Activated CD8-positive, alpha-beta memory T cell treated with anti-CD3 and anti-CD28 coated beads, Interleukin-2, amount 10 ng/mL, durations not matched to agents 7 days and 5 days (primary cell): ENCODE results near the gene FER. TPM values are rescaled to one million over a fixed set of nuclear protein-coding genes. Genes with fewer than 3 reads are reported as not detected.
"Not testable (repeated sequence)": the region's sequence is repeated elsewhere in the genome, so short reads cannot be mapped to it uniquely, and the experiment has no call there.

Experiments
- ATAC-seq: fragments of 150-1000 bp; cut with Tn5 transposase; one replicate; pipeline ENCODE4 v1.10.0; 2021; ENCODE audit warnings: moderate library complexity
- CTCF ChIA-PET: fragments of 350-600 bp; sonication (Branson Sonifier 250); formaldehyde crosslinking; loops from one replicate; lab custom pipeline; 2021; ENCODE audit warnings: antibody characterized with exemption; lab: Charles Lee
- DNase-seq: peaks from one replicate; pipeline ENCODE4 v3.0.0-alpha.2; 2020
- H3K27ac Mint-ChIP-seq: one replicate; pipeline ENCODE4 v1.8.0; 2021; ENCODE audit warnings: mild to moderate bottlenecking, mixed read lengths
- H3K27me3 Mint-ChIP-seq: one replicate; pipeline ENCODE4 v1.8.0; 2021; ENCODE audit warnings: mixed read lengths
- H3K36me3 Mint-ChIP-seq: one replicate; pipeline ENCODE4 v1.8.0; 2021; ENCODE audit warnings: mild to moderate bottlenecking, mixed read lengths
- H3K4me1 Mint-ChIP-seq: one replicate; pipeline ENCODE4 v1.8.0; 2021; ENCODE audit warnings: mixed read lengths
- H3K4me3 Mint-ChIP-seq: one replicate; pipeline ENCODE4 v1.8.0; 2021; ENCODE audit warnings: mild to moderate bottlenecking, moderate library complexity, mixed read lengths
- H3K9me3 Mint-ChIP-seq: one replicate; pipeline ENCODE4 v1.8.0; 2022; ENCODE audit warnings: low read depth, mixed read lengths
- total RNA-seq, 2 experiments: library from RNA; stranded (reverse); gene quantifications; one replicate each; pipeline ENCODE4 v1.2.3, GENCODE V29; 2021

FER gene
- total RNA-seq, 2 experiments from 2014 or later = 9.0 to 11.7 TPM

DNA sequence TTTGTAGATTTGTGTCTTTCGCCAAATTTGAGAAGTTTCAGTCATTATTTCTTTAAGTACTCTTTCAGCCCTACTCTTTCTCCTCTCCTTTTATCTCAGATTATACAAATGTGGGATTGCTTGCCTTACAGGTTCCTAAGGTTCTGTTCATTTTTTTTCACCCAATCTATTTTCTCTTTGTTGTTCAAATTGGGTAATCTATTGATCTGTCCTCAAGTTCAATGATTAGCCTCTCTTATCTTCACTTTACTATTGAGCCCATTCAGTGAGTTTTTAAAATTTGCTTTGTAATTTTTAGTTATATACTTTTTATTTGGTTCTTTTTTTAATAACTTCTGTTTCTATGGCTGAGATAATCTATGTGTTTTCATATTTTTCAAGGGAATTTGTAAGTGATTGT lies 282.1 kb downstream of the FER start:
- Mint-ChIP-seq H3K4me1 (no peaks in the 10 kb centered on the region), H3K27ac (no peak overlapping the region), H3K4me3 (no peak overlapping the region), H3K9me3 (no peaks in the 10 kb centered on the region), H3K36me3 (no peaks in the 10 kb centered on the region), H3K27me3 (no peaks in the 10 kb centered on the region)
- ATAC-seq (no peak), DNase-seq (no peak)
- CTCF ChIA-PET = no interaction called here

DNA sequence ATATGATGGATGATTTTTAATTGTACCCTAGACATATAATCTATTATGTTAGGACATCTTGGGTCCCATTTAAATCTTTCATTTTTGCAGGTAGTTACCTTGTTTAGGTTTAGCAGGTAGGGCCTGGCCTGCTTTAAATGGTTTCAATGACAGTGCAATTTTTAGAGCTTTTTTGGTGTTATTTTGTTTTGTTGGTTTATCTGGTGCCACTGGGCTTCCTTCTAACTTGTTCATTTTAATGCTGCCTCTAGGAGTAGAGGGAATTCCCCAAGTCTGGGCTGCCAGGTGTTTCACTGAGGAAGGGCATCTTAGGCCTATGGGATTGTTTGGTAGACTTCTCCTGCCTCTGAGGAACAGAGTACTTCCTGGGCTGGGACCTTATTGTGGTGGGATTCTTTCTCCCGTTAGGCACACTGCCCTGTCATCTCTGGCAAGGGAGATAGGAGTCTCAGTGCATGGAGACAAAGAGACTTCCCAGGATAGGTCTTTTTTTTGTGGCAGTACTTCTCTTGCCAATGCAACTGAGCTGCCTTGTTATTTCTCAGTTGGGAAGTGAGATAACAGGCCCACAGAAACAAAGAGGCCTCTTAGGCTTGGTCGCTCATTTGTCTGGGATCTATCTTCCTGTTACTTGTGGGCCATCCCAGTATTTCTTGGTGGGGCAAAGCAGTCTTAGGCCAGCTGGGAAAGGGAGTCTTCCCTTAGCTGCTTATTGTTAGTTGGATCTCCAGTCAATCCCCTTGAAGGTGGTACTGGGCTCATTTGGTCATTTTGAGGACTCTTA lies 282.9 kb downstream of the FER start:
- no peaks in the 10 kb centered on the region for H3K27me3 Mint-ChIP-seq
- DNase-seq (no peak), ATAC-seq (no peak)
- CTCF ChIA-PET = no interaction called here
- H3K4me1 Mint-ChIP-seq = no peaks in the 10 kb centered on the region
- H3K36me3 Mint-ChIP-seq = no peaks in the 10 kb centered on the region
- no peaks in the 10 kb centered on the region for H3K9me3 Mint-ChIP-seq
- H3K4me3 Mint-ChIP-seq = no peak overlapping the region
- no peak overlapping the region for H3K27ac Mint-ChIP-seq

DNA sequence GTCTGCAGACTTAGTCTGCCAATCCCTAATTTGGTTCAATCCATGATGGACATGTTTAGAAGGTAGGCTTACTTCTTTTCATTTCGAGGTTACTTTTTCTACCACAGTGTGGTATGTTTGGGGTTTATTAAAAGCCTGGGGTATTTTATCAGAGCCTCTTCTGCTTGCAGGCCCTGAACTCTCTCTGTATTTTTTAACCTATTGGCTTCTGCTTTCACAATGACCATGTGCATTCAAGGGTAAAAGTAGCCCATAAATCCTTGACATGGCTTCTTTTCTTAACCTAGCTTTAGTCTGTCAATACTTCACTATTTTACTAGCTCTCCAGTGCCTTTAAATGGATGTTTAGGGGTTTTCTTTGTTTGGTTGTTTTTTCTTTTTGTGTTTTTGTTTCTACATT lies 286.6 kb downstream of the FER start:
- no peak overlapping the region for H3K27ac Mint-ChIP-seq
- no peak for ATAC-seq
- no peaks in the 10 kb centered on the region for H3K36me3 Mint-ChIP-seq
- no peaks in the 10 kb centered on the region for H3K4me1 Mint-ChIP-seq
- no peak for DNase-seq
- CTCF ChIA-PET = no interaction called here
- no peaks in the 10 kb centered on the region for H3K27me3 Mint-ChIP-seq
- H3K9me3 Mint-ChIP-seq = no peaks in the 10 kb centered on the region
- H3K4me3 Mint-ChIP-seq = no peak overlapping the region

DNA sequence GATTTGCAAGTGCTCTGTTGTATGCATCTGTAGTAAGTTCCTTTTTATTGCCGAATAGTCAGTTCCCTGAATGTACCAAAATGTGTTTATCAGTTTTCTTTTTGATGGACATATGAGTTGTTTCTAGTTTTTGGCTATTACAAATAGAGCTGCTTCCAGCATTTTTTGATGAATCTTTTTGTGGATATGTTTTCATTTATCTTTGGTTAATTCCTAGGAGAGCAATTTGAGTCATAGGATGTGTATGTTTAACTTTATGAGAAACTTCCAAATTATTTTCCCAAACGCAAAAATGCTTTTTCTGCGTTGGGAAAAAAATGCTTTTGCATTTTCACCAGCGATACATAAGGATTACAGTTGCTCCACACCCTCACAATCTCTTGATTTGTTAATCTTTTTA lies 287.7 kb downstream of the FER start:
- Mint-ChIP-seq H3K36me3 (no peaks in the 10 kb centered on the region), H3K9me3 (no peaks in the 10 kb centered on the region), H3K4me1 (no peaks in the 10 kb centered on the region), H3K4me3 (no peak overlapping the region), H3K27me3 (no peaks in the 10 kb centered on the region), H3K27ac (no peak overlapping the region)
- DNase-seq = no peak
- CTCF ChIA-PET = interaction anchor here (0.8 kb wide), 1 partner anchor 65 kb away, joined by 3 read pairs; no protein-coding TSS in a partner anchor
- ATAC-seq = no peak

DNA sequence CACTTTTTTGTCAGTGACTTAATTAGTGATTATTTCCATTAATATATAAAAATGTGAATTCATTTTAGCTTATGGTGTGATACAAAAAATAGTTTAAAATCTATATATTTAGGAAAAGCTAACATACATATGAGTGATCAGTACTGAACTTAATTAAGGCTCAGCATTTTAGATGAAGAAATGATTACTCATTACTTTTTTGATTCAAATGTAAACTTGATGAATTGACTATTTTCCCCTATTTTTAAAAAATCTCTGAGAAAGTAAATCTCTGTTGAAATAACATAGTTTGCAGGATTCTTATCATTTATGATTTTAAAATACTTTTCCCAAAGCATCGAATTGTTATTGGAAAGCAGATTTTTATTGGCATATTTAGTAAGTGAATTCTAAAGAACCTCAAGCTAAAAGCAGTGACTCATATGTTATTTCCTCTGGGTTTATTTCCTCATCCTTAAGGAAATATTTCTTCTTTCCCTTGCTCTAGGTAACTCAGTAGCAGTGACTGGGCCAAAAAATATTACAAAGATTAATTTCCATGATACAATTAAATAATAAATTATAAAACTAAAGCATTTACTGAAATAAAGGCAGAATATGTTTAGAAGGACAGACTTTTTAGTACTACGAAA lies 290.6 kb downstream of the FER start:
- CTCF ChIA-PET = no interaction called here
- no peak overlapping the region for H3K27ac Mint-ChIP-seq
- DNase-seq (no peak), ATAC-seq (no peak)
- no peaks in the 10 kb centered on the region for H3K27me3 Mint-ChIP-seq
- no peaks in the 10 kb centered on the region for H3K4me1 Mint-ChIP-seq
- no peaks in the 10 kb centered on the region for H3K36me3 Mint-ChIP-seq
- H3K9me3 Mint-ChIP-seq = no peaks in the 10 kb centered on the region
- no peak overlapping the region for H3K4me3 Mint-ChIP-seq

DNA sequence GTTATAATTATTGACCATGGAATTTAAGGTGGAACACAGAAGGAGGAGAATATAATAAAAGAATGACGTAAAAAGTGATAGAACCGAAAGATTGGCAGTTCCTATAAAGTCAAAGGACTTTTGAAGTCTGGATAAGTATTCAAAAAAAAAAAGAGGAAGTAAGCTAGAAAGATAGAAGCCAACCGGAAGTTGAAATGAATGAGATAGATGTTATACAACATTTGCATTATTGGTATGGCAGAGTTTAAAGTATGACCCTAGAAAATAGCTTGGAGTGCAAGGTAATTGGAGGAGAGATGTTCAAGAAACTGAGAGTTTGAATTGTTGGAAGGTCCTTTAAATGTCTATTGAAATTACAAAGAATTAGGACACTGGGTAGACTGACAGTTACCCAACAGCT lies 293.6 kb downstream of the FER start:
- Mint-ChIP-seq H3K4me1 (no peaks in the 10 kb centered on the region), H3K4me3 (no peak overlapping the region), H3K36me3 (no peaks in the 10 kb centered on the region), H3K27ac (no peak overlapping the region), H3K9me3 (no peaks in the 10 kb centered on the region), H3K27me3 (no peaks in the 10 kb centered on the region)
- CTCF ChIA-PET = no interaction called here
- ATAC-seq = no peak
- DNase-seq = no peak

DNA sequence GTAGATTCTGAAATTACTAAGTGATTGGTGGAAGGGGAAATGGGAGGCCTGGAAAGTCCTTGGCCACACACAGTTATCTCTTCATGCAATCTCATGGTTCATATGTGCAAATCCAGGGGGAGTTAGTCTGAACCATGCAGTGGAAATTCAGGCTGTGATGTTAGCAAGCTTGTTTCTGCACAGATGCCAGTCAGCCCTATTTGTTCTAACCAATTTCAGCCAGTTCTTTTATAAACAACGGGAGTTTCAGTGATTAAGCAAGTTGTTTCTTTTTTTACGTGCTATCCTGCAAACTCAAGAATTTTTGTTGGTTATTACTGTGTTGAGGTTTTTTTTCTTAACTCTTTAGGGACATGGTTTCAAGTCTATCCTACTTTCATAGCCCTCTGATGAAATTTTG lies 298.0 kb downstream of the FER start:
- no peak overlapping the region for H3K27ac Mint-ChIP-seq
- H3K4me1 Mint-ChIP-seq = no peaks in the 10 kb centered on the region
- H3K9me3 Mint-ChIP-seq = no peaks in the 10 kb centered on the region
- H3K27me3 Mint-ChIP-seq = no peaks in the 10 kb centered on the region
- H3K36me3 Mint-ChIP-seq = no peaks in the 10 kb centered on the region
- no peak for DNase-seq
- CTCF ChIA-PET = no interaction called here
- no peak overlapping the region for H3K4me3 Mint-ChIP-seq
- ATAC-seq = no peak

DNA sequence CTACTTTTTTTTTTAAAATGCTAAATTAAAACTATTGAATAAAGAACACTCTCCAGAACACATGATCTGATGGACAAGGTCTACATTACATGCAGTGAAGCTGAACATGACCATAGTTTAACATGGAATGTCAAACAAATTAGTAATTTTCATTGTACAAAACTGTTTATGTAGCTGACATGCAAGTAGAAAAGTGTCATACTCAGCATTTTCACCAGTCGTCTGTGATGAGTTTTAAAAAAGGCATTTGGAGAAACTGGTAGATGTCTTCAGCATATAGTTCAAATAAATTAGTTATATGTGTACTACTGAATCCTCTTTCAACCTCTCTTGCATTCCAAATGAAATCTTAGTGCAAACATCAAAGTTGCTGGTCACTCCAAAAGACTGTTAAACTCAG lies 301.9 kb downstream of the FER start:
- no peak overlapping the region for H3K27ac Mint-ChIP-seq
- no peaks in the 10 kb centered on the region for H3K27me3 Mint-ChIP-seq
- no peak for DNase-seq
- peaks cover 3% of the 10 kb centered on the region for H3K36me3 Mint-ChIP-seq
- CTCF ChIA-PET = no interaction called here
- no peaks in the 10 kb centered on the region for H3K9me3 Mint-ChIP-seq
- no peaks in the 10 kb centered on the region for H3K4me1 Mint-ChIP-seq
- no peak for ATAC-seq
- no peak overlapping the region for H3K4me3 Mint-ChIP-seq

DNA sequence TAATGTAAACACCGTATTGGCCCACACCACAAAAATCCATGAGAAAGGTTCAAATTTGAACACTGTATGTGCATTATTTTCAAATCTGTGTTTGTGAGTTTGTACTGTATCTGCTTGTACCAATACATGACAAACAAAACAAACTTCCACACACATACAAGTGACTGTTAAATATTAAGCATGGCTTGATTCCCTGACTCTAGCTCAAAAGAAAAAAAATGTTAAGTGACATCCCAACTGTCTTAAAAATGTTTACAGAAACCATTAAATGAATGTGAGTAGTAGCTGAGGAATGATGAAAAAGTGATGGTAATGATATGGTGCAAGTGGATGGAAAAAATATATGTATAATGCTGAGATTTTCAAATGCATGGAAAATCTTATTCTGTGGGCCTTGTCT lies 302.6 kb downstream of the FER start:
- ATAC-seq, H3K27ac Mint-ChIP-seq, H3K27me3 Mint-ChIP-seq, H3K9me3 Mint-ChIP-seq, CTCF ChIA-PET, H3K4me1 Mint-ChIP-seq, H3K4me3 Mint-ChIP-seq, H3K36me3 Mint-ChIP-seq, DNase-seq: not testable (repeated sequence)

DNA sequence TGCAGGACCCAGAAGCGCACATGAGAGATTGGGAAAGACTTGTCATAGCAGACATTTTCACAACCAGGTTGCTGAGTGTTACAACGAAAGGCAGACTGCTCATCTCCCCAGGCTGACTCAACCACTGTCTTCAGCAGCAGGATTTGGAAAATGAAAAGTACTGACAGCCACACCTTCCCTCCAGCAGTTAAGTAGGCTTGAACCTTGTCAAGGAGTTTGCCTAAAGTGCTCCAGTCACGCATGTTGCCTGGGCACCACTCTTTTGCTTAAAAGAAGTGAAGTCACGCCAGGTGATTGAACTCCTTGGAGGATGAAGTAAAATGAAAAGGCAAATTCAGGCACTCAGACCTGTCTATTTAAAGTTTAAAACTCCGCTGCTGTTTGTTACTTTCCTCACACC lies 304.5 kb downstream of the FER start:
- H3K4me3 Mint-ChIP-seq, H3K9me3 Mint-ChIP-seq, CTCF ChIA-PET, H3K4me1 Mint-ChIP-seq, H3K27ac Mint-ChIP-seq, H3K27me3 Mint-ChIP-seq, H3K36me3 Mint-ChIP-seq, DNase-seq, ATAC-seq: not testable (repeated sequence)

DNA sequence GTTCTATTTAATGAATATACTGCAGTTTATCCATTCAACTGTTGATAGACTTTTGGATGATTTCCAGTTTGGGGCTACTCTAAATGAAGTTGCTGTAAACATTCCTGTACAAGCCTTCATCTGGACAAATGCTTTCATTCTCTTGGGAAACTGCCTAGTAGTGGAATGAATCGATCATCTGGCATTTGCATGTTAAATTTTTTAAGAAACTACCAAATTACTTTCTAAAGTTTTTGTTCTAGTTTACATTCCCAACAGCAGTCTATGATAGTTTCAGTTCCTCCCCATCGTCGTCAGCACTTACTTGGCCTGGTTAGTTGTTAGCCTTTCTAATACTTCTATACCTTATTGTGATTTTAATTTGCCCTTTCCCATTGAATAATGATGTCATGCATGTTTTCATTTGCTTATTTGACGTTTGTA lies 306.3 kb downstream of the FER start:
- Mint-ChIP-seq H3K4me1 (no peaks in the 10 kb centered on the region), H3K4me3 (no peak overlapping the region), H3K36me3 (peaks cover 3% of the 10 kb centered on the region), H3K27me3 (no peaks in the 10 kb centered on the region), H3K27ac (no peak overlapping the region), H3K9me3 (no peaks in the 10 kb centered on the region)
- DNase-seq = no peak
- no peak for ATAC-seq
- CTCF ChIA-PET = no interaction called here

DNA sequence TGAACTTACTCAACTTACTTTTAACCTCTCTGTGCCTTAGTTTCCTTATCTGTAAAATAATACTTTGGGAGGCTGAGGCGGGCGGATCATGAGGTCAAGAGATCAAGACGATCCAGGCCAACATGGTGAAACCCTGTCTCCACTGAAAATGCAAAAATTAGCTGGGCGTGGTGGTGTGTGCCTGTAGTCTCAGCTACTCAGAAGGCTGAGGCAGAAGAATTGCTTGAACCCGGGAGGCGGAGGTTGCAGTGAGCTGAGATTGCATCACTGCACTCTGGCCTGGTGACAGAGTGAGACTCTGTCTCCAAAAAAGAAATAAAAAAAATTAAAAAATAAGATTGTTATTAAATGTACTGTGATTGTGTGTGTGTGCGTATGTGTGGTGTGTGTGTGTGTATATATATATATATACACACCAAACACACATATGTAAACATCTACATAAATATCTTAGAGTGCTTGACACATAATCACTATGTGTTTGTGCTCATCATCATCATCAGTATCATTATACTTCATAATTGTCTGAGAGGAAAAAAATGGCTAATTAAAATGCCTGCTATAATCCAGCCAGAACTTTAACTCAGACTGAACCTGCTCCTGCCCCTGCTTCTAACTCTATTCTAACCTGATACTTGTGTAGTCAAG lies 312.8 kb downstream of the FER start:
- CTCF ChIA-PET = no interaction called here
- Mint-ChIP-seq H3K27ac (no peak overlapping the region), H3K9me3 (no peaks in the 10 kb centered on the region), H3K36me3 (no peaks in the 10 kb centered on the region), H3K27me3 (no peaks in the 10 kb centered on the region), H3K4me3 (no peak overlapping the region), H3K4me1 (no peaks in the 10 kb centered on the region)
- DNase-seq (no peak), ATAC-seq (no peak)

DNA sequence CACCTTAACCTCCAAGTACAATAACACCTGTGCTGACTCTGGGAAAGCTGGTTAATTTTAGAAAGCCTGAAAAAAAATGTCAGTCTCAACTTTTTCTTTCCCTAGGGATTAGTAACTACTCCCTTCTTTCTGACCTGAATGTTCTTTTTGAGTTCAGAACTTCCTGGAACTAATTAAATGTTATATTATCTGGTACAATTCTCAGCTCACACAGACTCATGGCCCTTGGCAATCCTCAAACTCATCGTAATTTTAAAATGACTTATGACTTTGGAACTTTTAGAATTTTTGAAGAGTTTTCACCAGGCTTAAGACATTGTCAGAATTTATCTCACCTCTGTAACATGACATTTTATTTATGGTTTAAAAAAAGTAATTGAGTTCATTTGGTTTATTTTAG lies 315.0 kb downstream of the FER start:
- CTCF ChIA-PET = no interaction called here
- H3K27me3 Mint-ChIP-seq = peaks cover 4% of the 10 kb centered on the region

DNA sequence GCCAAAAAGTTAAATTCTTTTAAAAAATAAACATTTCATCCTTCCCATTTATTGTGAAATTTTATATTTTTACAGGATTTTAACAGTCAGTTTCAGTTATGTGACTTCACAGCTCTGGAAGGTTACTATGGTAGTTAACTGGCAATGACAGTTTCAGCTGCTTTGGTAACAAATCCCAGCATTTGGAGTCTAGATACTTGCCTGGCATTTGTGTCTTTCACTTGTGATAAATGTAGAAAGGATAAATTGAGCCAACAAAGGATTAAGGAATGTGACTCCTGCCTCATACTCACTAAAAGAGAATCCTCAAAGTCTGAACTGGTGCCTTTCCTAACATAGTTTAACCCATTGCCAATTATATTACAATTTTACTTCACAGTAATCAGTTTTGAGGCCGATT lies 315.5 kb downstream of the FER start:
- H3K4me1 Mint-ChIP-seq = no peaks in the 10 kb centered on the region
- peaks cover 4% of the 10 kb centered on the region for H3K27me3 Mint-ChIP-seq
- no peaks in the 10 kb centered on the region for H3K9me3 Mint-ChIP-seq
- DNase-seq = no peak
- no peaks in the 10 kb centered on the region for H3K36me3 Mint-ChIP-seq
- H3K4me3 Mint-ChIP-seq = no peak overlapping the region
- ATAC-seq = no peak
- CTCF ChIA-PET = no interaction called here
- no peak overlapping the region for H3K27ac Mint-ChIP-seq

More for the DNA sequence above, 315.0 kb downstream of the FER start:
- H3K4me3 Mint-ChIP-seq = no peak overlapping the region
- H3K36me3 Mint-ChIP-seq = no peaks in the 10 kb centered on the region
- no peaks in the 10 kb centered on the region for H3K4me1 Mint-ChIP-seq
- H3K9me3 Mint-ChIP-seq = no peaks in the 10 kb centered on the region
- H3K27ac Mint-ChIP-seq = no peak overlapping the region
- no peak for DNase-seq
- ATAC-seq = no peak
